Osteoblast (primary cell): ENCODE data around the gene PPP1R8. TPM values are rescaled to one million over a fixed set of nuclear protein-coding genes. Genes with fewer than 3 reads are reported as not detected.
A peak's percentile ranks its signal among the peaks of the same experiment; 100 is the strongest.
"Not testable (repeated sequence)": the region's sequence is repeated elsewhere in the genome, so short reads cannot be mapped to it uniquely, and the experiment has no call there.

ENCODE experiments used
- DNase-seq: peaks from one replicate; pipeline ENCODE4 v3.0.0; 2011; ENCODE audit warnings: low spot score, mixed read lengths; ENCODE audit not compliant: insufficient read length; ENCODE audit errors: missing footprints
- H2AFZ ChIP-seq: 2 replicates; pipeline ENCODE4 v1.6.0; 2011; ENCODE audit warnings: mild to moderate bottlenecking, low read length
- H3K27ac ChIP-seq: 2 replicates; pipeline ENCODE4 v1.5.1; 2011; ENCODE audit warnings: mild to moderate bottlenecking, low read depth, low read length, moderate library complexity
- H3K27me3 ChIP-seq: 2 replicates; pipeline ENCODE4 v1.6.0; 2012; ENCODE audit warnings: mild to moderate bottlenecking, control low read depth, inconsistent platforms, low read length, moderate library complexity; ENCODE audit not compliant: insufficient read depth
- H3K36me3 ChIP-seq: 2 replicates; pipeline ENCODE4 v1.5.1; 2011; ENCODE audit warnings: mild to moderate bottlenecking, low read length, control low read depth, moderate library complexity; ENCODE audit not compliant: insufficient read depth
- H3K4me1 ChIP-seq: 2 replicates; pipeline ENCODE4 v1.5.1; 2011; ENCODE audit warnings: mild to moderate bottlenecking, low read length, control low read depth, moderate library complexity; ENCODE audit not compliant: insufficient read depth
- H3K4me2 ChIP-seq: 2 replicates; pipeline ENCODE4 v1.6.0; 2011; ENCODE audit warnings: mild to moderate bottlenecking, low read length; ENCODE audit not compliant: insufficient read depth
- H3K4me3 ChIP-seq: fragments of 200-600 bp; sonication (generic); 3 replicates; pipeline ENCODE4 v1.5.1; 2012; ENCODE audit warnings: mild to moderate bottlenecking, low read length, inconsistent platforms; ENCODE audit not compliant: insufficient read depth
- H3K79me2 ChIP-seq: 2 replicates; pipeline ENCODE4 v1.6.0; 2012; ENCODE audit warnings: mild to moderate bottlenecking, low read length, control low read depth, inconsistent platforms; ENCODE audit not compliant: insufficient read depth
- H3K9me3 ChIP-seq: 2 replicates; pipeline ENCODE4 v1.5.1; 2011; ENCODE audit warnings: low read depth, low read length, control low read depth
- H4K20me1 ChIP-seq: 2 replicates; pipeline ENCODE4 v1.6.0; 2012; ENCODE audit warnings: mild to moderate bottlenecking, low read length, control low read depth; ENCODE audit not compliant: insufficient read depth
- CTCF ChIP-seq: IDR thresholded peaks from 2 replicates; pipeline ENCODE4 v1.5.1; 2011; ENCODE audit warnings: mild to moderate bottlenecking, low read depth, low read length, moderate library complexity; ENCODE audit errors: extremely low read depth
- total RNA-seq: library from RNA; depleted of rRNA; stranded (reverse); fragments of >200 nt; gene quantifications from 2 replicates; pipeline ENCODE4 v1.2.3, GENCODE V29; 2012

The PPP1R8 gene
- total RNA-seq, 1 donor, result 29.7 TPM

- H4K20me1 ChIP-seq, result peaks cover 3% of the 10 kb centered on the region
- H3K9me3 ChIP-seq, result no peaks in the 10 kb centered on the region
- H3K79me2 ChIP-seq, result no peaks in the 10 kb centered on the region
- no peak for TF ChIP-seq CTCF
- H3K4me2 ChIP-seq, result no peak overlapping the region
- H2AFZ ChIP-seq, result no peak overlapping the region
- H3K36me3 ChIP-seq, result peaks cover 6% of the 10 kb centered on the region
- H3K4me3 ChIP-seq, result no peak overlapping the region
- H3K27ac ChIP-seq, result no peak overlapping the region
- DNase-seq, result peak; percentile 17
- H3K4me1 ChIP-seq, result no peaks in the 10 kb centered on the region
- H3K27me3 ChIP-seq, result no peaks in the 10 kb centered on the region
Observed at GRCh38 chr1:27855085-27855484, 24.5 kb downstream of the PPP1R8 start.

GRCh38 chr1:27856561-27857343 is 26.2 kb downstream of the PPP1R8 start:
- no peaks in the 10 kb centered on the region for H3K79me2 ChIP-seq
- DNase-seq, result peak; percentile 66
- TF ChIP-seq CTCF, result no peak
- H3K9me3 ChIP-seq, result no peaks in the 10 kb centered on the region
- no peaks in the 10 kb centered on the region for H3K27me3 ChIP-seq
- H3K4me3 ChIP-seq, result no peak overlapping the region
- no peak overlapping the region for H3K4me2 ChIP-seq
- H4K20me1 ChIP-seq, result peaks cover under 1% of the 10 kb centered on the region
- no peaks in the 10 kb centered on the region for H3K4me1 ChIP-seq
- H3K36me3 ChIP-seq, result peaks cover under 1% of the 10 kb centered on the region
- H2AFZ ChIP-seq, result no peak overlapping the region
- no peak overlapping the region for H3K27ac ChIP-seq

- not testable (repeated sequence) for H3K27ac ChIP-seq, H3K36me3 ChIP-seq, H3K27me3 ChIP-seq
Observed at GRCh38 chr1:27857552-27857951, 27.0 kb downstream of the PPP1R8 start.

GRCh38 chr1:27858072-27858948 is 27.7 kb downstream of the PPP1R8 start:
- Histone ChIP-seq H3K27me3 (no peaks in the 10 kb centered on the region), H3K4me3 (peak overlapping the region; percentile 54), H2AFZ (peak overlapping the region; percentile 82), H3K27ac (no peak overlapping the region), H3K4me2 (peak overlapping the region; percentile 71), H3K9me3 (no peaks in the 10 kb centered on the region), H3K36me3 (no peaks in the 10 kb centered on the region), H4K20me1 (no peaks in the 10 kb centered on the region), H3K79me2 (no peaks in the 10 kb centered on the region), H3K4me1 (peaks cover 11% of the 10 kb centered on the region)
- DNase-seq, result peak; percentile 97
- peak; percentile 98 for TF ChIP-seq CTCF

More at GRCh38 chr1:27857552-27857951, 27.0 kb downstream of the PPP1R8 start:
- H3K4me3 ChIP-seq, H3K79me2 ChIP-seq, H3K9me3 ChIP-seq, H3K4me1 ChIP-seq, DNase-seq, H4K20me1 ChIP-seq, H3K4me2 ChIP-seq, H2AFZ ChIP-seq: not testable (repeated sequence)
